Measurements from ENCODE around the gene CELSR1.

DNA sequence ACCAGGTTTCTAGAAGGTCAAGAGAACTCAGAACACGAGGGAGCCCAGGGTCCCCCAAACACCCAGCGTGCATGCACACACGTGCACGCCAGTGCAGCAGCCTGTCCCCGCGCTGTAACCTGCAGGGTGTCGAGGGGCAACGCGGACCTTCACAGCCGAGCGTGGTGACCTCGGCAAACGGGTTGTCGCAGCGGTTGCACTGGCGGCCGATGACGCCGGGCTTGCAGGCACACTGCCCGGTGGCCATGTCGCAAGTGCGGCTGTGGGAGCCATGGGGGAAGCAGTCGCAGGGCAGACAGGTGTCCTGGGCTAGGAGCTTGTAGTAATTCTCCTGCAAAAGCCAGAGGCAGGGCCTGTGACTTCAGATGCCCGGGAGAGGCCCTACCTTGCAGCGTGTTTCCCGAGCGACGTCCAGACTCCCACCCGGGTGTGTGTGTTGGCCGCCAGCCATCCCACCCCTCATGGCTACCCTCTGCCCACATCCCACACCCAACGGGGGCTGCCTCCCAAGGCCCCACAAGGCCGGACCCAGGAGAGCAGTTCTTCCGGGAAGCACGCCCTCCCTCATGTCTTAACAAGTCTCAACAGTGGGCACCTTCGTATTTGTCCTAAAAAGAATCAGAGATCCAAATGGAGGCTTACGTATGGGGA is 145.8 kb downstream of the CELSR1 start:
- TF ChIP-seq, protein P1, sequence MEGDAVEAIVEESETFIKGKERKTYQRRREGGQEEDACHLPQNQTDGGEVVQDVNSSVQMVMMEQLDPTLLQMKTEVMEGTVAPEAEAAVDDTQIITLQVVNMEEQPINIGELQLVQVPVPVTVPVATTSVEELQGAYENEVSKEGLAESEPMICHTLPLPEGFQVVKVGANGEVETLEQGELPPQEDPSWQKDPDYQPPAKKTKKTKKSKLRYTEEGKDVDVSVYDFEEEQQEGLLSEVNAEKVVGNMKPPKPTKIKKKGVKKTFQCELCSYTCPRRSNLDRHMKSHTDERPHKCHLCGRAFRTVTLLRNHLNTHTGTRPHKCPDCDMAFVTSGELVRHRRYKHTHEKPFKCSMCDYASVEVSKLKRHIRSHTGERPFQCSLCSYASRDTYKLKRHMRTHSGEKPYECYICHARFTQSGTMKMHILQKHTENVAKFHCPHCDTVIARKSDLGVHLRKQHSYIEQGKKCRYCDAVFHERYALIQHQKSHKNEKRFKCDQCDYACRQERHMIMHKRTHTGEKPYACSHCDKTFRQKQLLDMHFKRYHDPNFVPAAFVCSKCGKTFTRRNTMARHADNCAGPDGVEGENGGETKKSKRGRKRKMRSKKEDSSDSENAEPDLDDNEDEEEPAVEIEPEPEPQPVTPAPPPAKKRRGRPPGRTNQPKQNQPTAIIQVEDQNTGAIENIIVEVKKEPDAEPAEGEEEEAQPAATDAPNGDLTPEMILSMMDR (IDR thresholded peaks at IDR 0.05; ENCODE audit: low read depth, low read length, poor library complexity, severe bottlenecking): no peak
- TF ChIP-seq EZH2phosphoT487 (IDR thresholded peaks at IDR 0.05; ENCODE audit: borderline replicate concordance, low read length): no peak

Measured in DOHH2 (cell line).